Urinary bladder (tissue), 4 donors: ENCODE data around the gene VIPR2. TPM values are rescaled to one million over a fixed set of nuclear protein-coding genes. Genes with fewer than 3 reads are reported as not detected.

ENCODE experiments used
- DNase-seq: peaks from one replicate; pipeline ENCODE4 v3.0.0-alpha.2; 2015; ENCODE audit errors: extremely low spot score
- H3K27ac ChIP-seq: one replicate; pipeline ENCODE4 v1.5.1; 2013; ENCODE audit warnings: low read depth, mild to moderate bottlenecking, moderate library complexity
- H3K36me3 ChIP-seq: one replicate; pipeline ENCODE4 v1.6.1; 2013; ENCODE audit warnings: mild to moderate bottlenecking, moderate library complexity; ENCODE audit not compliant: insufficient read depth
- H3K4me1 ChIP-seq: one replicate; pipeline ENCODE4 v1.6.1; 2013; ENCODE audit warnings: mild to moderate bottlenecking, moderate library complexity; ENCODE audit not compliant: insufficient read depth
- H3K4me3 ChIP-seq: one replicate; pipeline ENCODE4 v1.5.1; 2013; ENCODE audit warnings: low read depth, low read length
- WGBS: extraction: QIAGEN DNeasy Blood & Tissue Kit; methylation state at CpG from one replicate; pipeline ENCODE4 v1.1.7; 2013; 5-methylcytosine and 5-hydroxymethylcytosine counted together
- polyA plus RNA-seq: library from polyadenylated mRNA; stranded (reverse); fragments of 200-250 nt; gene quantifications from one replicate; pipeline ENCODE4 v1.2.3, GENCODE V29; 2013
- total RNA-seq: library from RNA; depleted of rRNA; stranded (reverse); fragments of >200 nt; gene quantifications from one replicate; pipeline ENCODE4 v1.2.3, GENCODE V29; 2014
- donor health status: healthy with polysubstance abuse.
- donor health status: healthy.

Gene VIPR2
- total and polyA plus RNA-seq, 2 donors: 2.0 to 7.8 TPM

- DNase-seq: no peak
- H3K36me3 ChIP-seq: no peaks in the 10 kb centered on the region
- WGBS: 68% methylated on average over 13 of the region's 13 CpGs
- no peak overlapping the region for H3K4me3 ChIP-seq
- H3K27ac ChIP-seq: no peak overlapping the region
- no peaks in the 10 kb centered on the region for H3K4me1 ChIP-seq
Measured at GRCh38 chr7:159067576-159068487, 76.8 kb downstream of the VIPR2 start.

- H3K4me1 ChIP-seq: no peaks in the 10 kb centered on the region
- no peak overlapping the region for H3K4me3 ChIP-seq
- H3K36me3 ChIP-seq: no peaks in the 10 kb centered on the region
- 94% methylated on average over 18 of the region's 18 CpGs for WGBS
- no peak overlapping the region for H3K27ac ChIP-seq
- DNase-seq: no peak
Measured at GRCh38 chr7:159066816-159067575, 77.7 kb downstream of the VIPR2 start.

- Histone ChIP-seq H3K36me3 (no peaks in the 10 kb centered on the region), H3K4me3 (no peak overlapping the region), H3K4me1 (no peaks in the 10 kb centered on the region), H3K27ac (no peak overlapping the region)
- DNase-seq: no peak
- WGBS: 93% methylated on average over 26 of the region's 26 CpGs
Measured at GRCh38 chr7:159065852-159066480, 78.7 kb downstream of the VIPR2 start.

GRCh38 chr7:159064816-159065510 is 79.7 kb downstream of the VIPR2 start:
- Histone ChIP-seq H3K27ac (no peak overlapping the region), H3K4me3 (no peak overlapping the region), H3K36me3 (no peaks in the 10 kb centered on the region), H3K4me1 (no peaks in the 10 kb centered on the region)
- DNase-seq: no peak
- 83% methylated on average over 23 of the region's 23 CpGs for WGBS

- Histone ChIP-seq H3K4me1 (no peaks in the 10 kb centered on the region), H3K4me3 (no peak overlapping the region), H3K36me3 (no peaks in the 10 kb centered on the region), H3K27ac (no peak overlapping the region)
- no peak for DNase-seq
- 95% methylated on average over 48 of the region's 48 CpGs for WGBS
Measured at GRCh38 chr7:159064121-159064815, 80.4 kb downstream of the VIPR2 start.

- Histone ChIP-seq H3K4me3 (no peak overlapping the region), H3K27ac (no peak overlapping the region), H3K4me1 (no peaks in the 10 kb centered on the region), H3K36me3 (no peaks in the 10 kb centered on the region)
- 95% methylated on average over 56 of the region's 56 CpGs for WGBS
- no peak for DNase-seq
Measured at GRCh38 chr7:159063046-159063840, 81.4 kb downstream of the VIPR2 start.

GRCh38 chr7:159062569-159062968 is 82.1 kb downstream of the VIPR2 start:
- Histone ChIP-seq H3K27ac (no peak overlapping the region), H3K4me3 (no peak overlapping the region), H3K36me3 (no peaks in the 10 kb centered on the region), H3K4me1 (no peaks in the 10 kb centered on the region)
- no peak for DNase-seq
- WGBS: 87% methylated on average over 8 of the region's 8 CpGs

GRCh38 chr7:159061674-159062212 is 82.9 kb downstream of the VIPR2 start:
- H3K36me3 ChIP-seq: no peaks in the 10 kb centered on the region
- H3K4me1 ChIP-seq: no peaks in the 10 kb centered on the region
- WGBS: 47% methylated on average over 44 of the region's 44 CpGs
- H3K27ac ChIP-seq: no peak overlapping the region
- H3K4me3 ChIP-seq: no peak overlapping the region
- no peak for DNase-seq

GRCh38 chr7:159061209-159061608 is 83.5 kb downstream of the VIPR2 start:
- no peaks in the 10 kb centered on the region for H3K36me3 ChIP-seq
- H3K4me1 ChIP-seq: no peaks in the 10 kb centered on the region
- H3K4me3 ChIP-seq: no peak overlapping the region
- 83% methylated on average over 4 of the region's 4 CpGs for WGBS
- H3K27ac ChIP-seq: no peak overlapping the region
- DNase-seq: no peak

GRCh38 chr7:159060440-159060839 is 84.2 kb downstream of the VIPR2 start:
- Histone ChIP-seq H3K4me3 (no peak overlapping the region), H3K4me1 (no peaks in the 10 kb centered on the region), H3K27ac (no peak overlapping the region), H3K36me3 (no peaks in the 10 kb centered on the region)
- WGBS: over 99% methylated on average over 2 of the region's 2 CpGs
- no peak for DNase-seq

- Histone ChIP-seq H3K36me3 (no peaks in the 10 kb centered on the region), H3K27ac (no peak overlapping the region), H3K4me3 (no peak overlapping the region), H3K4me1 (no peaks in the 10 kb centered on the region)
- WGBS: 89% methylated on average over 3 of the region's 3 CpGs
- no peak for DNase-seq
Measured at GRCh38 chr7:159059629-159060028, 85.0 kb downstream of the VIPR2 start.

- Histone ChIP-seq H3K36me3 (no peaks in the 10 kb centered on the region), H3K4me3 (no peak overlapping the region), H3K4me1 (no peaks in the 10 kb centered on the region), H3K27ac (no peak overlapping the region)
- WGBS: 91% methylated on average over 4 of the region's 4 CpGs
- DNase-seq: no peak
Measured at GRCh38 chr7:159057647-159058046, 87.0 kb downstream of the VIPR2 start.
